ENCODE measurements around the gene COL18A1. TPM values are rescaled to one million over a fixed set of nuclear protein-coding genes. Genes with fewer than 3 reads are reported as not detected.
A peak's percentile ranks its signal among the peaks of the same experiment; 100 is the strongest.

COL18A1 gene
- total and polyA plus RNA-seq, 5 experiments from 2014 or later, result 1.5 to 22.2 (median 9.9) TPM

GRCh38 chr21:45506836-45507522 lies 102.0 kb downstream of the COL18A1 start:
- DNase-seq (peak in 2 of 10 donors; percentile 2 to 53), ATAC-seq (no peak)
- POLR2A ChIA-PET, result no interaction called here
- Mint-ChIP-seq H3K9me3 (peaks cover 0 to 2% (median 0%) of the 10 kb centered on the region in 9 donors), H3K36me3 (no peaks in the 10 kb centered on the region), H3K4me1 (no peaks in the 10 kb centered on the region), H3K4me3 (no peak overlapping the region), H3K27ac (no peak overlapping the region), H3K27me3 (no peaks in the 10 kb centered on the region)

- POLR2A ChIA-PET, result no interaction called here
- ATAC-seq (no peak), DNase-seq (peak in 1 of 10 donors; percentile 1)
- H3K4me3 Mint-ChIP-seq, result no peak overlapping the region
- no peaks in the 10 kb centered on the region for H3K36me3 Mint-ChIP-seq
- peaks cover 0 to 2% (median 0%) of the 10 kb centered on the region in 9 donors for H3K9me3 Mint-ChIP-seq
- peak overlapping the region in 2 of 10 donors; percentile 29 to 75 for H3K27ac Mint-ChIP-seq
- H3K4me1 Mint-ChIP-seq, result no peaks in the 10 kb centered on the region
- no peaks in the 10 kb centered on the region for H3K27me3 Mint-ChIP-seq
Observed at GRCh38 chr21:45507523-45507875, 102.5 kb downstream of the COL18A1 start.

- H3K36me3 Mint-ChIP-seq, result no peaks in the 10 kb centered on the region
- POLR2A ChIA-PET, result no interaction called here
- peak overlapping the region in 2 of 10 donors; percentile 25 to 75 for H3K27ac Mint-ChIP-seq
Observed at GRCh38 chr21:45507888-45508508, 103.0 kb downstream of the COL18A1 start.

GRCh38 chr21:45508607-45509565 lies 103.9 kb downstream of the COL18A1 start:
- Mint-ChIP-seq H3K27me3 (no peaks in the 10 kb centered on the region), H3K36me3 (no peaks in the 10 kb centered on the region), H3K9me3 (no peaks in the 10 kb centered on the region), H3K4me1 (peaks cover 0 to 3% (median 2%) of the 10 kb centered on the region in 4 donors), H3K4me3 (no peak overlapping the region), H3K27ac (peak overlapping the region in 2 of 10 donors; percentile 59 to 75)
- DNase-seq, result peak in 2 of 10 donors; percentile 1 to 36
- POLR2A ChIA-PET, result no interaction called here
- ATAC-seq, result no peak

More at GRCh38 chr21:45507888-45508508, 103.0 kb downstream of the COL18A1 start:
- H3K4me3 Mint-ChIP-seq, result no peak overlapping the region
- H3K9me3 Mint-ChIP-seq, result no peaks in the 10 kb centered on the region
- H3K27me3 Mint-ChIP-seq, result no peaks in the 10 kb centered on the region
- DNase-seq (peak in 1 of 10 donors; percentile 44), ATAC-seq (no peak)
- no peaks in the 10 kb centered on the region for H3K4me1 Mint-ChIP-seq

- Mint-ChIP-seq H3K36me3 (no peaks in the 10 kb centered on the region), H3K4me1 (peaks cover 0 to 6% (median 2%) of the 10 kb centered on the region in 4 donors), H3K9me3 (no peaks in the 10 kb centered on the region), H3K4me3 (no peak overlapping the region), H3K27me3 (no peaks in the 10 kb centered on the region), H3K27ac (no peak overlapping the region)
- POLR2A ChIA-PET, result no interaction called here
- peak in 1 of 10 donors; percentile 54 for DNase-seq
- no peak for ATAC-seq
Observed at GRCh38 chr21:45509566-45510465, 104.9 kb downstream of the COL18A1 start.

GRCh38 chr21:45510466-45510955 lies 105.5 kb downstream of the COL18A1 start:
- no peak overlapping the region for H3K4me3 Mint-ChIP-seq
- ATAC-seq (no peak), DNase-seq (no peak)
- peak overlapping the region in 1 of 10 donors; percentile 70 for H3K27ac Mint-ChIP-seq
- H3K36me3 Mint-ChIP-seq, result no peaks in the 10 kb centered on the region
- no peaks in the 10 kb centered on the region for H3K9me3 Mint-ChIP-seq
- H3K4me1 Mint-ChIP-seq, result peaks cover 0 to 6% (median 2%) of the 10 kb centered on the region in 4 donors
- H3K27me3 Mint-ChIP-seq, result no peaks in the 10 kb centered on the region
- POLR2A ChIA-PET, result no interaction called here

- H3K36me3 Mint-ChIP-seq, result no peaks in the 10 kb centered on the region
- no peak overlapping the region for H3K4me3 Mint-ChIP-seq
- no peak for DNase-seq
- peaks cover 0 to 6% (median 2%) of the 10 kb centered on the region in 4 donors for H3K4me1 Mint-ChIP-seq
- H3K27ac Mint-ChIP-seq, result peak overlapping the region in 2 of 10 donors; percentile 61 to 70
- H3K27me3 Mint-ChIP-seq, result no peaks in the 10 kb centered on the region
- POLR2A ChIA-PET, result no interaction called here
- H3K9me3 Mint-ChIP-seq, result no peaks in the 10 kb centered on the region
- no peak for ATAC-seq
Observed at GRCh38 chr21:45511007-45511406, 106.0 kb downstream of the COL18A1 start.

- H3K36me3 Mint-ChIP-seq, result no peaks in the 10 kb centered on the region
- ATAC-seq, result no peak
- DNase-seq, result peak in 1 of 10 donors; percentile 55
- peaks cover 0 to 6% (median 2%) of the 10 kb centered on the region in 4 donors for H3K4me1 Mint-ChIP-seq
- no peak overlapping the region for H3K4me3 Mint-ChIP-seq
- H3K27me3 Mint-ChIP-seq, result no peaks in the 10 kb centered on the region
- peak overlapping the region in 1 of 10 donors; percentile 61 for H3K27ac Mint-ChIP-seq
- no peaks in the 10 kb centered on the region for H3K9me3 Mint-ChIP-seq
- POLR2A ChIA-PET, result interaction anchor here (1.2 kb wide), 1 partner anchor 19 kb away, joined by 3 read pairs; no protein-coding TSS in a partner anchor
Observed at GRCh38 chr21:45511661-45512431, 106.9 kb downstream of the COL18A1 start.

GRCh38 chr21:45512626-45513002 lies 107.6 kb downstream of the COL18A1 start:
- POLR2A ChIA-PET, result interaction anchor here (1.2 kb wide), 1 partner anchor 20 kb away, joined by 3 read pairs; no protein-coding TSS in a partner anchor
- peaks cover 0 to 6% (median 2%) of the 10 kb centered on the region in 4 donors for H3K4me1 Mint-ChIP-seq

GRCh38 chr21:45513003-45513717 lies 108.2 kb downstream of the COL18A1 start:
- H3K36me3 Mint-ChIP-seq, result peaks cover 5 to 9% (median 5%) of the 10 kb centered on the region in 3 donors
- H3K9me3 Mint-ChIP-seq, result peaks cover under 1 to 6% (median 4%) of the 10 kb centered on the region in 9 donors
- no peaks in the 10 kb centered on the region for H3K27me3 Mint-ChIP-seq
- no peak for ATAC-seq
- POLR2A ChIA-PET, result interaction anchor here (1.2 kb wide), 1 partner anchor 21 kb away, joined by 3 read pairs; no protein-coding TSS in a partner anchor
- DNase-seq, result peak in 1 of 10 donors; percentile 51
- no peak overlapping the region for H3K4me3 Mint-ChIP-seq
- peaks cover 0 to 6% (median 4%) of the 10 kb centered on the region in 4 donors for H3K4me1 Mint-ChIP-seq
- H3K27ac Mint-ChIP-seq, result peak overlapping the region in 2 of 10 donors; percentile 16 to 47

More at GRCh38 chr21:45512626-45513002, 107.6 kb downstream of the COL18A1 start:
- peaks cover 0 to under 1% (median 0%) of the 10 kb centered on the region in 9 donors for H3K9me3 Mint-ChIP-seq
- H3K27me3 Mint-ChIP-seq, result no peaks in the 10 kb centered on the region
- ATAC-seq, result no peak
- H3K27ac Mint-ChIP-seq, result peak overlapping the region in 3 of 10 donors; percentile 16 to 49 (median 47)
- peak in 1 of 10 donors; percentile 44 for DNase-seq
- H3K36me3 Mint-ChIP-seq, result peaks cover 0 to 4% (median 0%) of the 10 kb centered on the region in 3 donors
- H3K4me3 Mint-ChIP-seq, result no peak overlapping the region
